ENCODE measurements around the gene TPRX1.

DNA sequence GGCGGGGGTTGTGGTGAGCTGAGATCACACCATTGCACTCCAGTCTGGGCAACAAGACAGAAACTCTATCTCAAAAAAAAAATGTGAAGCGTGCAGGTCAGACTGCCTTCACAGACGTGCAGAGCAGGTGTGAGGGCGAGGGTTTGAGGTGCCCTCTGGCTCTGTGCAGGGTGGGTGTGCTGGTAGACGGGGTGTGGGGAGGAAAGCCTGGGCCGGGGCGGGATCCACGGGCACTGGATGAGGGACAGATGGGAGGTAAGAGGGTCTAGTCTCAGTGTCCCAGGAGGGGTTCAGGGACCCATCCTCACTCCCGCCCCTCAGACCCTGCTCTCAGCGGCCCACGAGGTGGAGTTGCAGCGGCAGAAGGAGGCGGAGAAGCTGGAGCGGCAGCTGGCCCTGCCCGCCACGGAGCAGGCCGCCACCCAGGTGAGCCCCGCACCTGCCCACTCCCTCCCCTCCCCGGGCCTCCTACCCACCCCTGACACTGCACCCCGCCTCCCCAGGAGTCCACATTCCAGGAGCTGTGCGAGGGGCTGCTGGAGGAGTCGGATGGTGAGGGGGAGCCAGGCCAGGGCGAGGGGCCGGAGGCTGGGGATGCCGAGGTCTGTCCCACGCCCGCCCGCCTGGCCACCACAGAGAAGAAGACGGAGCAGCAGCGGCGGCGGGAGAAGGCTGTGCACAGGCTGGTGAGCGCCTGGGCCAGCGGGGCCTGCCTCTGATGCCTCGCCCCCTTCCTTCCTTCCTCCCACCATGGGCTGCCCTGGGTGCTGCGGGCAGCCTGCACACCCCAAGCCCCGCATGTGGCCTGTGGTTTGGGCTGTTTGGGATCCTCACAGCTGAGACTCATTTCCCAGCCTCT is 49.9 kb downstream of the TPRX1 start:
- TF ChIP-seq, protein P1, sequence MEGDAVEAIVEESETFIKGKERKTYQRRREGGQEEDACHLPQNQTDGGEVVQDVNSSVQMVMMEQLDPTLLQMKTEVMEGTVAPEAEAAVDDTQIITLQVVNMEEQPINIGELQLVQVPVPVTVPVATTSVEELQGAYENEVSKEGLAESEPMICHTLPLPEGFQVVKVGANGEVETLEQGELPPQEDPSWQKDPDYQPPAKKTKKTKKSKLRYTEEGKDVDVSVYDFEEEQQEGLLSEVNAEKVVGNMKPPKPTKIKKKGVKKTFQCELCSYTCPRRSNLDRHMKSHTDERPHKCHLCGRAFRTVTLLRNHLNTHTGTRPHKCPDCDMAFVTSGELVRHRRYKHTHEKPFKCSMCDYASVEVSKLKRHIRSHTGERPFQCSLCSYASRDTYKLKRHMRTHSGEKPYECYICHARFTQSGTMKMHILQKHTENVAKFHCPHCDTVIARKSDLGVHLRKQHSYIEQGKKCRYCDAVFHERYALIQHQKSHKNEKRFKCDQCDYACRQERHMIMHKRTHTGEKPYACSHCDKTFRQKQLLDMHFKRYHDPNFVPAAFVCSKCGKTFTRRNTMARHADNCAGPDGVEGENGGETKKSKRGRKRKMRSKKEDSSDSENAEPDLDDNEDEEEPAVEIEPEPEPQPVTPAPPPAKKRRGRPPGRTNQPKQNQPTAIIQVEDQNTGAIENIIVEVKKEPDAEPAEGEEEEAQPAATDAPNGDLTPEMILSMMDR (IDR thresholded peaks at IDR 0.05; ENCODE audit: extremely low read depth in 1 of 2, insufficient read depth in 1 of 2, low read depth in 1 of 2, low read length in 2 of 2): no peak
- TF ChIP-seq, protein P2, sequence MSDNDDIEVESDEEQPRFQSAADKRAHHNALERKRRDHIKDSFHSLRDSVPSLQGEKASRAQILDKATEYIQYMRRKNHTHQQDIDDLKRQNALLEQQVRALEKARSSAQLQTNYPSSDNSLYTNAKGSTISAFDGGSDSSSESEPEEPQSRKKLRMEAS (IDR thresholded peaks at IDR 0.05; ENCODE audit: insufficient read depth, insufficient read length): no peak
- TF ChIP-seq POLR2AphosphoS5 (IDR thresholded peaks at IDR 0.05; ENCODE audit: insufficient read depth, low read depth, low read length) (no peak), EZH2 (IDR thresholded peaks at IDR 0.05; ENCODE audit: borderline replicate concordance, low read depth, low read length, severe bottlenecking) (no peak)

All from endothelial cell of umbilical vein (primary cell).